Psoas muscle (tissue), 8 donors: Measurements from ENCODE around the gene PKDCC. TPM values are rescaled to one million over a fixed set of nuclear protein-coding genes. Genes with fewer than 3 reads are reported as not detected.
"Not testable (repeated sequence)": the region's sequence is repeated elsewhere in the genome, so short reads cannot be mapped to it uniquely, and the experiment has no call there.

Experiments
- ATAC-seq, 4 donors: fragments of 200-7000 bp; cut with Tn5 transposase; one replicate each; pipeline ENCODE4 v1.9.1; 2020; ENCODE audit warnings: moderate library complexity in 3 of 4, mild to moderate bottlenecking in 2 of 4
- DNase-seq, 2 donors: peaks; one replicate each; pipeline ENCODE4 v3.0.0-alpha.2; 2020
- H3K27ac ChIP-seq: fragments of 200-600 bp; one replicate; pipeline ENCODE4 v1.8.0; 2022
- H3K27me3 ChIP-seq, 3 donors: fragments of 200-600 bp in 1 of 3; one replicate each; pipeline versions ENCODE4 v1.6.1 to v1.8.0; 2013 to 2022; ENCODE audit warnings: low read length in 2 of 3, mild to moderate bottlenecking in 2 of 3, moderate library complexity in 1 of 3; ENCODE audit not compliant: insufficient read depth in 3 of 3
- H3K36me3 ChIP-seq, 2 donors: fragments of 200-600 bp in 1 of 2; one replicate each; pipeline versions ENCODE4 v1.6.1 to v1.8.0; 2013 to 2022; ENCODE audit warnings: low read depth in 1 of 2, mild to moderate bottlenecking in 1 of 2, moderate library complexity in 1 of 2; ENCODE audit not compliant: insufficient read depth in 1 of 2
- H3K4me1 ChIP-seq: fragments of 200-600 bp; one replicate; pipeline ENCODE4 v1.8.0; 2022
- H3K4me3 ChIP-seq: fragments of 200-600 bp; one replicate; pipeline ENCODE4 v1.8.0; 2022; ENCODE audit warnings: mild to moderate bottlenecking
- H3K9me3 ChIP-seq: fragments of 200-600 bp; one replicate; pipeline ENCODE4 v1.8.0; 2022
- WGBS, 3 donors: extraction: QIAGEN DNeasy Blood & Tissue Kit; methylation state at CpG; one replicate each; pipeline versions ENCODE4 v1.1.6 to v1.1.7; 2013; 5-methylcytosine and 5-hydroxymethylcytosine counted together
- intact Hi-C, 2 donors: fragments of 100-400 bp; cut with DNase I; formaldehyde crosslinking; loops; one replicate each; pipeline versions ENCODE4 v1.11.0 to v1.14.2; 2022
- polyA plus RNA-seq, 3 donors: library from polyadenylated mRNA; stranded (reverse); fragments of 200-250 nt; gene quantifications; one replicate each; pipeline ENCODE4 v1.2.3, GENCODE V29; 2013
- total RNA-seq, 4 donors: library from RNA; stranded (reverse); fragmentation: NEBNext Ultra II Directional in 2 of 4; extraction: Animal tissue kit (Norgen Biotek cat#: 25700) in 2 of 4; gene quantifications; one replicate each; pipeline versions ENCODE4 v1.2.1 to v1.2.4, GENCODE V29; 2021 to 2023
- TF ChIP-seq, protein P1 (sequence below): fragments of 200-600 bp; IDR thresholded peaks from one replicate; pipeline ENCODE4 v1.8.0; 2022; ENCODE audit warnings: antibody characterized with exemption
- donor health status: healthy with polysubstance abuse.
- donor health status: DM: no; HTN: no; CAD: no; lungs with moderate emphysema.
- donor health status: Bipolar disorder and iron deficiency.
- donor health status: healthy.
- donor health status: DM: yes; HTN: yes; CAD: no.
- donor health status: DM: no; HTN: no; CAD: no.
- donor health status: DM: no; HTN: no; CAD: no.
- donor health status: DM: yes; HTN: yes; CAD: no.

The PKDCC gene
- total and polyA plus RNA-seq, 7 donors: 45.6 to 209 (median 153) TPM

DNA sequence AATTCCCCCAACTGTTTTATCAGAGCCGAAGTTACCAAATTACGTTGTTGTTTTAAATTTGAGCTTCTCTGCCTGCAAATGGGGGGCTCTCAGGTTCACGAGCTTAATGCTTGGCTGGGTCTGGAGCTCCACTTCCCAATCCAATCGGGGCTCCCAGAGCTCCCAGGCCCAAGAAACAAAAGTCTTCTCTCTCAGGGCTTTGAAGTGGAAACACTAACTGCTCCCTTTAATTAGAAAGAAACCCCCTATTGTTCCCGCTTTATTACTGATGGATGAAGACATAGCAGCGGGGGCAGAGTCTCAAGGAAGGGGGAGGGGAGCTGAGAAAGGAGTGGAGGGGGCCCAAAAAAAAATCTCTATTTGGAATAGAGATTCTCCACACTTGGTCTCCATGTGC lies 15.6 kb upstream of the PKDCC start:
- Histone ChIP-seq H3K36me3 (no peaks in the 10 kb centered on the region), H3K9me3 (no peaks in the 10 kb centered on the region), H3K4me1 (peaks cover 5% of the 10 kb centered on the region), H3K4me3 (no peak overlapping the region), H3K27me3 (no peaks in the 10 kb centered on the region), H3K27ac (no peak overlapping the region)
- TF ChIP-seq, protein P1, sequence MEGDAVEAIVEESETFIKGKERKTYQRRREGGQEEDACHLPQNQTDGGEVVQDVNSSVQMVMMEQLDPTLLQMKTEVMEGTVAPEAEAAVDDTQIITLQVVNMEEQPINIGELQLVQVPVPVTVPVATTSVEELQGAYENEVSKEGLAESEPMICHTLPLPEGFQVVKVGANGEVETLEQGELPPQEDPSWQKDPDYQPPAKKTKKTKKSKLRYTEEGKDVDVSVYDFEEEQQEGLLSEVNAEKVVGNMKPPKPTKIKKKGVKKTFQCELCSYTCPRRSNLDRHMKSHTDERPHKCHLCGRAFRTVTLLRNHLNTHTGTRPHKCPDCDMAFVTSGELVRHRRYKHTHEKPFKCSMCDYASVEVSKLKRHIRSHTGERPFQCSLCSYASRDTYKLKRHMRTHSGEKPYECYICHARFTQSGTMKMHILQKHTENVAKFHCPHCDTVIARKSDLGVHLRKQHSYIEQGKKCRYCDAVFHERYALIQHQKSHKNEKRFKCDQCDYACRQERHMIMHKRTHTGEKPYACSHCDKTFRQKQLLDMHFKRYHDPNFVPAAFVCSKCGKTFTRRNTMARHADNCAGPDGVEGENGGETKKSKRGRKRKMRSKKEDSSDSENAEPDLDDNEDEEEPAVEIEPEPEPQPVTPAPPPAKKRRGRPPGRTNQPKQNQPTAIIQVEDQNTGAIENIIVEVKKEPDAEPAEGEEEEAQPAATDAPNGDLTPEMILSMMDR: no peak
- 70 to 85% (median 78%) methylated on average over 6 of the region's 6 CpGs for WGBS, 3 donors
- DNase-seq (no peak), ATAC-seq (no peak)
- intact Hi-C loops: no loop called here

DNA sequence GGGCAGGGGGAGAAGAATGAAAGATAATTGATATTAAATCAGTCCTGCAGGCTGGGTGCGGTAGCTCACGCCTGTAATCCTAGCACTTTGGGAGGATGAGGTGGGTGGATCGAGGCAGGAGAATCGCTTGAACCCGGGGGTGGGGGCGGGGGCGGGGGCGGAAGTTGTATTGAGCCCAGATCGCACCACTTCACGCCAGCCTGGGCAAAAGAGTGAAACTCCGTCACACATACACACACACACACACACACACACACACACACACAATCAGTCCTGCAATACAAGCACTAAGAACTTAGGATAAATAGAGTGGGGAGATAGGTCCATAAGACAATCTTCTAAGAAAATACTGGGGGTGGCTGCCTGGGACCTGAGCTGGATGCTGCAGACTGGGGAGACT lies 15.1 kb upstream of the PKDCC start:
- Histone ChIP-seq H3K4me1 (peaks cover 5% of the 10 kb centered on the region), H3K27me3 (no peaks in the 10 kb centered on the region), H3K4me3 (no peak overlapping the region), H3K9me3 (no peaks in the 10 kb centered on the region), H3K36me3 (no peaks in the 10 kb centered on the region), H3K27ac (no peak overlapping the region)
- ATAC-seq: no peak
- 74 to 81% (median 80%) methylated on average over 11 of the region's 11 CpGs for WGBS, 3 donors
- no peak for DNase-seq
- intact Hi-C loops: no loop called here
- TF ChIP-seq, protein P1: no peak

DNA sequence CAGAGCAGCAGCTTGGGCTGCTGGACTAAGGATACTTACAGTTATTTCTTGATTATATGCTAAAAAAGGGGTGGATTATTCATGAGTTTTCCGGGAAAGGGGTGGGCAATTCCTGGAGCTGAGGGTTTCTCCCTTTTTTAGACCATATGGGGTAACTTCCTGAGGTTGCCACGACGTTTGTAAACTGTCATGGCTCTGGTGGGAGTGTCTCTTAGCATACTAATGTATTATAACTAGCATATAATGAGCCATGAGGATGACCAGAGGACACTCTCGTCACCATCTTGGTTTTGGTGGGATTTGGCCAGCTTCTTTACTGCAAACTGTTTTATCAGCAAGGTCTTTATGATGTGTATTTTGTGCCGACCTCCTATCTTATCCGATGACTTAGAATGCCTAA lies 13.7 kb upstream of the PKDCC start:
- H3K36me3 ChIP-seq, H3K9me3 ChIP-seq, H3K27ac ChIP-seq, H3K27me3 ChIP-seq, H3K4me3 ChIP-seq, ATAC-seq, DNase-seq, H3K4me1 ChIP-seq, intact Hi-C loops: not testable (repeated sequence)
- 79 to 82% (median 82%) methylated on average over 6 of the region's 6 CpGs for WGBS, 3 donors

DNA sequence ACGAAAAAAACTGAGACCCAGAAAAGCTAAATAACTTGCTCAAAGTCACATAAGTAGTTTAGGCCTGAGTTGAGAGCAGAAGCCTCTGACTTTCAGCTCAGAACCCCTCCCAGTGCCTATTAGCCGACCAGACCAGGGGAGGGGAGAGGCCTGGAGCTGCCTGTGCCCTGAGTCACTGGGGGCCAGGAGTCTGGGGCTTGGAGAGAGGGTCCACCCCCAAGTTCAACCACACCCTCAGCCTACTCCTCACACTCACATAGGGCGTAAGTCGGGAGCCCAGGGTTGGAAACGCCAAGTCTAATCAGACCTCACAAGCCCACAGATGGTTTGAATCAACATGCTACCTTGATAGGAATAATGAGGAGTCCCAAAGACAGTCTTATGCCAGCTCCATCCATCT lies 12.6 kb upstream of the PKDCC start:
- WGBS, 3 donors: 87 to 95% (median 92%) methylated on average over 5 of the region's 5 CpGs
- Histone ChIP-seq H3K27ac (no peak overlapping the region), H3K27me3 (no peaks in the 10 kb centered on the region), H3K4me3 (no peak overlapping the region), H3K4me1 (no peaks in the 10 kb centered on the region), H3K9me3 (no peaks in the 10 kb centered on the region), H3K36me3 (no peaks in the 10 kb centered on the region)
- DNase-seq (no peak), ATAC-seq (no peak)
- TF ChIP-seq, protein P1: no peak
- intact Hi-C loops: no loop called here

DNA sequence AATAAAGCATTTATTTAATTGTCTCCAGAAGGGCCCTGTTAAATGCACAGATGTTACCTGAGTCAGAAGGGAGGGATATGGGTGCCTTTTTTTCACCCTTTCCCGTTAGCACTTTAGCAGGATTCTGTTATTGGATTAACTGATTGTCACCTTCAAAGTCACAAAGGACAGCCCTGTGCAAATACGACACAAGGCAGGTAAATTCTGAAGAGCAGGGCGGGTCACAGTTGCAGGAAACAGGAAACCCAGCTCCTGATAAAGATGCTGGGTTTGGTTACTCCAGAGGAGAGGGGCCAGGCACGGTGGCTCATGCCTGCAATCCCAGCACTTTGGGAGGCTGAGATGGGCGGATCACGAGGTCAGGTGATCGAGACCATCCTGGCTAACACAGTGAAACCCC lies 11.4 kb upstream of the PKDCC start:
- no peaks in the 10 kb centered on the region for H3K36me3 ChIP-seq
- H3K27me3 ChIP-seq: no peaks in the 10 kb centered on the region
- ATAC-seq (no peak), DNase-seq (no peak)
- TF ChIP-seq, protein P1: no peak
- no peaks in the 10 kb centered on the region for H3K4me1 ChIP-seq
- H3K9me3 ChIP-seq: no peaks in the 10 kb centered on the region
- intact Hi-C loops: no loop called here
- 81 to 91% (median 83%) methylated on average over 7 of the region's 7 CpGs for whole genome bisulfite sequencing, 3 donors
- no peak overlapping the region for H3K27ac ChIP-seq
- H3K4me3 ChIP-seq: no peak overlapping the region
